Activated CD8-positive, alpha-beta memory T cell treated with anti-CD3 and anti-CD28 coated beads for 1 hour (primary cell): ENCODE results near the gene KIF23.

Experiments
- DNase-seq, 2 donors: peaks; one replicate each; pipeline ENCODE4 v3.0.0-alpha.2; 2020; ENCODE audit warnings: low read depth in 1 of 2; ENCODE audit errors: extremely low read depth in 1 of 2

Gene KIF23

GRCh38 chr15:69462493-69463181 lies 48.5 kb downstream of the KIF23 start:
- DNase-seq = peak; percentile 84 to 86

- DNase-seq = no peak
These were observed 49.1 kb downstream of the KIF23 start for GRCh38 chr15:69463182-69463756.

GRCh38 chr15:69465253-69465652 lies 51.1 kb downstream of the KIF23 start:
- no peak for DNase-seq

GRCh38 chr15:69466733-69467132 lies 52.6 kb downstream of the KIF23 start:
- no peak for DNase-seq

- no peak for DNase-seq
These were observed 53.5 kb downstream of the KIF23 start for GRCh38 chr15:69467636-69468035.

- peak; percentile 68 to 78 for DNase-seq
These were observed 54.3 kb downstream of the KIF23 start for GRCh38 chr15:69468241-69469121.

GRCh38 chr15:69469467-69470201 lies 55.5 kb downstream of the KIF23 start:
- no peak for DNase-seq

GRCh38 chr15:69472046-69472445 lies 57.9 kb downstream of the KIF23 start:
- no peak for DNase-seq

GRCh38 chr15:69472562-69472961 lies 58.4 kb downstream of the KIF23 start:
- no peak for DNase-seq

- no peak for DNase-seq
These were observed 60.1 kb downstream of the KIF23 start for GRCh38 chr15:69474291-69474690.

GRCh38 chr15:69474846-69475455 lies 60.8 kb downstream of the KIF23 start:
- no peak for DNase-seq

GRCh38 chr15:69475769-69476358 lies 61.7 kb downstream of the KIF23 start:
- peak; percentile 37 to 58 for DNase-seq

- DNase-seq = no peak
These were observed 62.7 kb downstream of the KIF23 start for GRCh38 chr15:69476704-69477473.

GRCh38 chr15:69478259-69478781 lies 64.2 kb downstream of the KIF23 start:
- peak in 1 of 2 donors; percentile 42 for DNase-seq

GRCh38 chr15:69479081-69479480 lies 64.9 kb downstream of the KIF23 start:
- DNase-seq = no peak

- DNase-seq = no peak
These were observed 65.8 kb downstream of the KIF23 start for GRCh38 chr15:69479971-69480370.

GRCh38 chr15:69480932-69481331 lies 66.8 kb downstream of the KIF23 start:
- DNase-seq = no peak

- no peak for DNase-seq
These were observed 68.6 kb downstream of the KIF23 start for GRCh38 chr15:69482686-69483256.

GRCh38 chr15:69484837-69485236 lies 70.7 kb downstream of the KIF23 start:
- DNase-seq = no peak
